Heart left ventricle (tissue), 13 donors: ENCODE data around the gene C14orf119.

ENCODE experiments used
- POLR2A ChIP-seq, 2 donors: fragments of 450-650 bp; IDR thresholded peaks; one replicate each; pipeline ENCODE4 v1.6.1; 2017; ENCODE audit warnings: antibody characterized with exemption in 2 of 2, mild to moderate bottlenecking in 2 of 2, moderate library complexity in 2 of 2
- TF ChIP-seq, protein P1 (sequence below), 12 donors: fragments of 200-600 bp; sonication (generic) in 4 of 12; IDR thresholded peaks; one replicate each; pipeline versions ENCODE4 v1.5.0 to v1.8.0; 2018 to 2022; ENCODE audit warnings: antibody characterized with exemption in 12 of 12, mild to moderate bottlenecking in 5 of 12
- donor health status: ischemic (EF 13 %, LVEDD 7.1; RV severe dilation, severe dysfunction).
- donor health status: DM: no; HTN: yes; CAD: no.
- donor health status: DM: no; HTN: no; CAD: no.
- donor health status: ischemic (EF 25% LVEDD 6.9; RV normal size, moderate dysfunction).
- donor health status: ischemic (EF 25% LVEDD 5.7; RV mildly dilated, moderate dysfunction).
- donor health status: ischemic (EF 35%, LVEDD 5.7; RV mildly dilated, moderate dysfunction).
- donor health status: nonischemic (EF 11% LVEDD 7.7; RV severe dilation, severe dysfunction).
- donor health status: DM: yes; HTN: yes; CAD: no.
- donor health status: PGD.
- donor health status: ischemic (EF 29% LVEDD 5.4; RV normal size, mild dysfunction).
- donor health status: nonischemic (EF 23%, LVEDD 6.1; RV moderate dilation, normal function).

- TF ChIP-seq, protein P1, sequence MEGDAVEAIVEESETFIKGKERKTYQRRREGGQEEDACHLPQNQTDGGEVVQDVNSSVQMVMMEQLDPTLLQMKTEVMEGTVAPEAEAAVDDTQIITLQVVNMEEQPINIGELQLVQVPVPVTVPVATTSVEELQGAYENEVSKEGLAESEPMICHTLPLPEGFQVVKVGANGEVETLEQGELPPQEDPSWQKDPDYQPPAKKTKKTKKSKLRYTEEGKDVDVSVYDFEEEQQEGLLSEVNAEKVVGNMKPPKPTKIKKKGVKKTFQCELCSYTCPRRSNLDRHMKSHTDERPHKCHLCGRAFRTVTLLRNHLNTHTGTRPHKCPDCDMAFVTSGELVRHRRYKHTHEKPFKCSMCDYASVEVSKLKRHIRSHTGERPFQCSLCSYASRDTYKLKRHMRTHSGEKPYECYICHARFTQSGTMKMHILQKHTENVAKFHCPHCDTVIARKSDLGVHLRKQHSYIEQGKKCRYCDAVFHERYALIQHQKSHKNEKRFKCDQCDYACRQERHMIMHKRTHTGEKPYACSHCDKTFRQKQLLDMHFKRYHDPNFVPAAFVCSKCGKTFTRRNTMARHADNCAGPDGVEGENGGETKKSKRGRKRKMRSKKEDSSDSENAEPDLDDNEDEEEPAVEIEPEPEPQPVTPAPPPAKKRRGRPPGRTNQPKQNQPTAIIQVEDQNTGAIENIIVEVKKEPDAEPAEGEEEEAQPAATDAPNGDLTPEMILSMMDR (IDR thresholded peaks at IDR 0.05) = no peak
- no peak for TF ChIP-seq POLR2A (IDR thresholded peaks at IDR 0.05)
Measured at GRCh38 chr14:23071921-23072539, 23.3 kb upstream of the C14orf119 start.
